HCT116 (cell line): Measurements from ENCODE around the gene DENND5A. TPM values are rescaled to one million over a fixed set of nuclear protein-coding genes. Genes with fewer than 3 reads are reported as not detected.

Experiments used
- ATAC-seq: fragments of 200-7000 bp; cut with Tn5 transposase; 2 replicates; pipeline ENCODE4 v1.9.1; 2020; ENCODE audit warnings: mild to moderate bottlenecking, moderate library complexity
- BruUV-seq: library from RNA; stranded (reverse); fragments of 400-500 nt; replicated peaks from 2 replicates; lab custom pipeline; 2021; lab: Mats Ljungman, UMichigan
- CTCF ChIA-PET: fragments of 300-600 bp; sonication (Branson Sonifier 250); formaldehyde crosslinking; loops from one replicate; lab custom pipeline; 2021; ENCODE audit warnings: antibody characterized with exemption; lab: Charles Lee
- POLR2A ChIA-PET: fragments of 300-600, 350-600 bp; sonication (Branson Sonifier 250); formaldehyde crosslinking; loops from one replicate; lab custom pipeline; 2021; ENCODE audit warnings: antibody characterized with exemption; lab: Charles Lee
- RAD21 ChIA-PET, 2 experiments: fragments of 300-600 bp; sonication (Branson Sonifier 250); formaldehyde crosslinking; loops; one replicate each; lab custom pipeline; 2023; ENCODE audit warnings: low total read pairs in 2 of 2; ENCODE audit not compliant: uncharacterized antibody in 2 of 2, unreplicated experiment in 2 of 2, low non-redundant PET in 1 of 2; lab: Charles Lee
- DNase-seq: peaks from one replicate; pipeline ENCODE4 v3.0.0-alpha.2; 2010; ENCODE audit warnings: low read depth, low spot score
- H2AFZ ChIP-seq: fragments of 200-600 bp; shearing (Covaris generic), sonication (generic); 2 replicates; pipeline ENCODE4 v1.6.1; 2017; ENCODE audit warnings: low read depth, mixed run types, mixed read lengths, antibody characterized with exemption, low read length; ENCODE audit not compliant: poor library complexity, severe bottlenecking
- H3K27ac ChIP-seq: 2 replicates; pipeline ENCODE4 v1.5.1; 2012; ENCODE audit warnings: low read depth, low read length
- H3K27me3 ChIP-seq: fragments of 200-600 bp; sonication (generic); 2 replicates; pipeline ENCODE4 v1.6.1; 2016; ENCODE audit warnings: mixed run types, low read length, mixed read lengths; ENCODE audit not compliant: insufficient read depth
- H3K36me3 ChIP-seq, 2 experiments: fragments of 200-500 bp in 1 of 2; fragments of 200-600 bp in 1 of 2; sonication (Bioruptor generic) in 1 of 2; sonication (generic) in 1 of 2; 2 replicates each; pipeline versions ENCODE4 v1.5.1 to v1.6.1; 2014 to 2016; ENCODE audit warnings: low read length in 2 of 2, inconsistent platforms in 1 of 2, mixed read lengths in 1 of 2, mixed run types in 1 of 2; ENCODE audit not compliant: insufficient read depth in 2 of 2, control insufficient read depth in 1 of 2
- H3K4me1 ChIP-seq, 2 experiments: fragments of 200-600 bp in 1 of 2; sonication (generic) in 1 of 2; 2 replicates each; pipeline versions ENCODE4 v1.5.1 to v1.6.1; 2012 to 2017; ENCODE audit warnings: low read length in 2 of 2, inconsistent platforms in 1 of 2, mild to moderate bottlenecking in 1 of 2, mixed read lengths in 1 of 2, mixed run types in 1 of 2, moderate library complexity in 1 of 2; ENCODE audit not compliant: insufficient read depth in 2 of 2, control insufficient read depth in 1 of 2
- H3K4me2 ChIP-seq: fragments of 200-600 bp; sonication (generic); 2 replicates; pipeline ENCODE4 v1.6.1; 2017; ENCODE audit warnings: mixed run types, low read length, mixed read lengths
- H3K4me3 ChIP-seq, 2 experiments: fragments of 200-600 bp in 1 of 2; sonication (generic) in 1 of 2; replicated peaks in 1 of 2; 2 replicates each; pipeline ENCODE4 v1.5.1; 2011 to 2016; ENCODE audit warnings: low read length in 2 of 2, control low read depth in 1 of 2, low read depth in 1 of 2, mild to moderate bottlenecking in 1 of 2, mixed read lengths in 1 of 2, mixed run types in 1 of 2
- H3K79me2 ChIP-seq: fragments of 200-600 bp; sonication (generic); 2 replicates; pipeline ENCODE4 v1.6.1; 2017; ENCODE audit warnings: mild to moderate bottlenecking, mixed run types, low read length, moderate library complexity, mixed read lengths; ENCODE audit not compliant: insufficient read depth
- H3K9ac ChIP-seq: fragments of 200-600 bp; sonication (generic); 2 replicates; pipeline ENCODE4 v1.6.1; 2016; ENCODE audit warnings: low read length, mixed read lengths
- H3K9me2 ChIP-seq: fragments of 200-600 bp; sonication (generic), shearing (Covaris generic); 2 replicates; pipeline ENCODE4 v1.6.1; 2017; ENCODE audit warnings: mixed run types, mild to moderate bottlenecking, moderate library complexity; ENCODE audit not compliant: insufficient read depth
- H3K9me3 ChIP-seq, 2 experiments: fragments of 200-500 bp in 1 of 2; fragments of 200-600 bp in 1 of 2; sonication (Bioruptor generic) in 1 of 2; sonication (generic) in 1 of 2; 2 replicates each; pipeline ENCODE4 v1.6.1; 2014 to 2017; ENCODE audit warnings: low read length in 2 of 2, mixed read lengths in 2 of 2, inconsistent platforms in 1 of 2, low read depth in 1 of 2, mild to moderate bottlenecking in 1 of 2, mixed run types in 1 of 2, moderate library complexity in 1 of 2; ENCODE audit not compliant: control insufficient read depth in 1 of 2, insufficient read depth in 1 of 2
- H4K20me1 ChIP-seq: fragments of 200-600 bp; sonication (generic), shearing (Covaris generic); 2 replicates; pipeline ENCODE4 v1.6.1; 2017; ENCODE audit warnings: mixed run types, mild to moderate bottlenecking, moderate library complexity; ENCODE audit not compliant: insufficient read depth
- CEBPB ChIP-seq: IDR thresholded peaks from 2 replicates; pipeline ENCODE4 v1.6.1; 2012; ENCODE audit warnings: low read depth
- EGR1 ChIP-seq: IDR thresholded peaks from 2 replicates; pipeline ENCODE4 v1.6.1; 2012; ENCODE audit warnings: low read depth
- ELF1 ChIP-seq: IDR thresholded peaks from 2 replicates; pipeline ENCODE4 v1.6.1; 2012; ENCODE audit warnings: low read depth, borderline replicate concordance
- EZH2phosphoT487 ChIP-seq: fragments of 200-600 bp; IDR thresholded peaks from 2 replicates; pipeline ENCODE4 v1.6.1; 2018; ENCODE audit warnings: antibody characterized with exemption, borderline replicate concordance
- FOSL1 ChIP-seq: IDR thresholded peaks from 2 replicates; pipeline ENCODE4 v1.6.1; 2012; ENCODE audit warnings: low read depth
- JUND ChIP-seq: IDR thresholded peaks from 2 replicates; pipeline ENCODE4 v1.6.1; 2012
- MAX ChIP-seq: IDR thresholded peaks from 2 replicates; pipeline ENCODE4 v1.6.1; 2012
- POLR2A ChIP-seq: IDR thresholded peaks from 2 replicates; pipeline ENCODE4 v1.7.0; 2011; ENCODE audit warnings: borderline replicate concordance; ENCODE audit not compliant: insufficient read depth, insufficient read length; ENCODE audit errors: extremely low read depth
- POLR2AphosphoS5 ChIP-seq: IDR thresholded peaks from 2 replicates; pipeline ENCODE4 v1.6.1; 2011; ENCODE audit warnings: mild to moderate bottlenecking, low read depth, low read length, moderate library complexity
- RAD21 ChIP-seq: IDR thresholded peaks from 2 replicates; pipeline ENCODE4 v1.6.1; 2012; ENCODE audit warnings: low read depth, mild to moderate bottlenecking
- SIN3A ChIP-seq: IDR thresholded peaks from 2 replicates; pipeline ENCODE4 v1.6.1; 2012; ENCODE audit warnings: low read depth
- SP1 ChIP-seq: IDR thresholded peaks from 2 replicates; pipeline ENCODE4 v1.6.1; 2012; ENCODE audit warnings: low read depth
- SRF ChIP-seq: IDR thresholded peaks from 2 replicates; pipeline ENCODE4 v1.6.1; 2012; ENCODE audit warnings: low read depth
- TCF7L2 ChIP-seq: IDR thresholded peaks from 2 replicates; pipeline ENCODE4 v1.7.0; 2011; ENCODE audit warnings: borderline replicate concordance, inconsistent platforms; ENCODE audit not compliant: insufficient read depth, insufficient read length; ENCODE audit errors: extremely low read depth
- YY1 ChIP-seq: IDR thresholded peaks from 2 replicates; pipeline ENCODE4 v1.6.1; 2011; ENCODE audit warnings: low read length, low read depth, moderate library complexity, mild to moderate bottlenecking; ENCODE audit not compliant: insufficient replicate concordance; ENCODE audit errors: extremely low read depth
- ZNF274 ChIP-seq: fragments of 200-500 bp; sonication (Bioruptor generic); IDR thresholded peaks from 2 replicates; pipeline ENCODE4 v1.6.1; 2014; ENCODE audit warnings: mild to moderate bottlenecking, low read depth, low read length, inconsistent platforms
- intact Hi-C: fragments of 100-400 bp; cut with micrococcal nuclease; formaldehyde crosslinking; loops from 2 replicates; pipeline ENCODE4 v1.10.0; 2022
- total RNA-seq: library from RNA; stranded (reverse); gene quantifications from one replicate; pipeline ENCODE4 v1.2.1, GENCODE V29; 2021; ENCODE audit not compliant: unreplicated experiment
- TF ChIP-seq, protein P1 (sequence below): IDR thresholded peaks from 2 replicates; pipeline ENCODE4 v1.6.1; 2012

The DENND5A gene
- total RNA-seq, 1 experiment from 2014 or later, result 48.6 TPM

- no peak for ATAC-seq
- Histone ChIP-seq H2AFZ (no peak overlapping the region), H3K27me3 (no peaks in the 10 kb centered on the region), H3K9me3 (no peaks in the 10 kb centered on the region), H3K4me3 (no peak overlapping the region), H3K27ac (no peak overlapping the region), H4K20me1 (no peaks in the 10 kb centered on the region), H3K4me2 (no peak overlapping the region), H3K4me1 (peaks cover 12 to 16% of the 10 kb centered on the region in 2 experiments; a peak in 3 of 4 replicates), H3K36me3 (no peaks in the 10 kb centered on the region; a peak in 1 of 4 replicates), H3K9me2 (no peaks in the 10 kb centered on the region), H3K9ac (no peak overlapping the region), H3K79me2 (peaks cover 81% of the 10 kb centered on the region)
- ChIA-PET CTCF (no interaction called here), POLR2A (interaction anchor here (1.0 kb wide), 1 partner anchor 74 kb away, joined by 3 read pairs; the partner anchor contains the start of gene IPO7), RAD21 (no interaction called here)
- TF ChIP-seq RAD21, result no peak
- no peak for TF ChIP-seq SRF
- BruUV-seq, result no TSS peak
- no peak for DNase-seq
- intact Hi-C loops, result no loop called here
Measured at GRCh38 chr11:9310485-9311090, 45.4 kb upstream of the DENND5A start.

DNA sequence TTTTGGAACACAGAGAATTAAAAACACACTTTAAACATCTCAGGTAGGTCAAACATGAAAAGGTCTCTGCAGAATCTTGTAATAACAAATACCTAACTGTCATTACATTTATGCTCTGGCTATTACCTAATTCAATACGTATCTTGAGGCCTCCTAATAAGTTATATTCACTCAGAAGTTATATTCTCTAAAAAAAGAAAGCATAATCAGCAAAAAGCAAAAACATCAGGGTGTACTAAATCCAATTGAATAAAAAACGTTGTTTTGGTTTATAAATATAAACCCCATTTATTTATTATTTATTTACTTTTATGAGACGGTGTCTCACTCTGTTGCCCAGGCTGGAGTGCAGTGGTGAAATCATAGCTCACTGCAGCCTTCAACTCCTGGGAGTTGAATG, 39.0 kb upstream of the DENND5A start:
- intact Hi-C loops, result no loop called here
- no peak overlapping the region for H3K27ac ChIP-seq
- TF ChIP-seq RAD21 (no peak), POLR2AphosphoS5 (no peak), JUND (no peak), TCF7L2 (no peak), YY1 (no peak), EZH2phosphoT487 (no peak), SP1 (no peak), POLR2A (no peak), EGR1 (no peak), ZNF274 (no peak), FOSL1 (no peak), MAX (no peak), ELF1 (no peak), SIN3A (no peak), CEBPB (no peak), SRF (no peak)
- TF ChIP-seq, protein P1, sequence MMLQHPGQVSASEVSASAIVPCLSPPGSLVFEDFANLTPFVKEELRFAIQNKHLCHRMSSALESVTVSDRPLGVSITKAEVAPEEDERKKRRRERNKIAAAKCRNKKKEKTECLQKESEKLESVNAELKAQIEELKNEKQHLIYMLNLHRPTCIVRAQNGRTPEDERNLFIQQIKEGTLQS, result no peak
- H3K4me2 ChIP-seq, result no peak overlapping the region
- no peak for ATAC-seq
- H3K4me3 ChIP-seq, result no peak overlapping the region
- DNase-seq, result no peak
- no peaks in the 10 kb centered on the region for H3K4me1 ChIP-seq
- no peaks in the 10 kb centered on the region for H3K27me3 ChIP-seq
- H3K9ac ChIP-seq, result no peak overlapping the region
- H3K9me2 ChIP-seq, result no peaks in the 10 kb centered on the region
- BruUV-seq, result no TSS peak
- CTCF ChIA-PET, result no interaction called here
- H3K9me3 ChIP-seq, result no peaks in the 10 kb centered on the region
- H2AFZ ChIP-seq, result no peak overlapping the region
- RAD21 ChIA-PET, result no interaction called here
- POLR2A ChIA-PET, result interaction anchor here (1.4 kb wide), 1 partner anchor 11 kb away, joined by 4 read pairs; no protein-coding TSS in a partner anchor
- no peaks in the 10 kb centered on the region for H3K36me3 ChIP-seq
- peaks cover 83% of the 10 kb centered on the region for H3K79me2 ChIP-seq
- H4K20me1 ChIP-seq, result no peaks in the 10 kb centered on the region
